GM13976 (cell line): ENCODE measurements around the gene HAPLN3.
"Not testable (repeated sequence)": the region's sequence is repeated elsewhere in the genome, so short reads cannot be mapped to it uniquely, and the experiment has no call there.

ENCODE experiments used
- DNase-seq: peaks from one replicate; pipeline ENCODE4 v3.0.0; 2012; ENCODE audit warnings: low spot score
- CTCF ChIP-seq: IDR thresholded peaks from 2 replicates; pipeline ENCODE4 v1.5.1; 2012; ENCODE audit warnings: borderline replicate concordance, mild to moderate bottlenecking; ENCODE audit not compliant: insufficient read depth; ENCODE audit errors: extremely low read depth, missing control alignments, control extremely low read depth
- in situ Hi-C: fragments of 300-500 bp; cut with MboI; formaldehyde crosslinking; loops from one replicate; pipeline ENCODE4 v1.12.0; 2022; ENCODE audit warnings: low sequenced_read_pairs, mixed read lengths, inconsistent platforms; ENCODE audit not compliant: unreplicated experiment

HAPLN3 gene

GRCh38 chr15:88894819-88895767, at the start of gene HAPLN3:
Gene HAPLN3, minus strand, starts transcription at chr15:88895544. Its CDS starts 8,246 bp downstream, at chr15:88887298.
- TF ChIP-seq CTCF: no peak
- DNase-seq: peak; percentile 77
- in situ Hi-C loops: no loop called here

GRCh38 chr15:88940110-88940675, 44.8 kb upstream of the HAPLN3 start:
- no peak for DNase-seq
- TF ChIP-seq CTCF: no peak
- in situ Hi-C loops: no loop called here

- in situ Hi-C loops: no loop called here
- DNase-seq: no peak
- no peak for TF ChIP-seq CTCF
These were observed 44.1 kb upstream of the HAPLN3 start for GRCh38 chr15:88939486-88939806.

GRCh38 chr15:88938802-88939485, 43.6 kb upstream of the HAPLN3 start:
- in situ Hi-C loops: no loop called here
- DNase-seq: no peak

GRCh38 chr15:88934449-88934848, 39.1 kb upstream of the HAPLN3 start:
- in situ Hi-C loops, DNase-seq: not testable (repeated sequence)

More at GRCh38 chr15:88938802-88939485, 43.6 kb upstream of the HAPLN3 start:
- TF ChIP-seq CTCF: no peak

GRCh38 chr15:88932875-88933330, 37.6 kb upstream of the HAPLN3 start:
- no peak for DNase-seq
- in situ Hi-C loops: no loop called here
- no peak for TF ChIP-seq CTCF
